SIG-M5 treated with dmso at 0.1 percent for 504 hours (cell line): Measurements from ENCODE around the gene TSSK6.
A peak's percentile ranks its signal among the peaks of the same experiment; 100 is the strongest.

Experiments used
- DNase-seq: peaks from one replicate; lab custom pipeline; 2025; ENCODE audit not compliant: unreplicated experiment; lab: John Stamatoyannopoulos, UW

TSSK6 gene

GRCh38 chr19:19544954-19545591, 29.7 kb upstream of the TSSK6 start:
- no peak for DNase-seq

GRCh38 chr19:19544257-19544953, 29.1 kb upstream of the TSSK6 start:
- no peak for DNase-seq

GRCh38 chr19:19543640-19544039, 28.3 kb upstream of the TSSK6 start:
- DNase-seq: no peak

GRCh38 chr19:19543101-19543500, 27.8 kb upstream of the TSSK6 start:
- DNase-seq: no peak

- DNase-seq: peak; percentile 77
Measured at GRCh38 chr19:19542507-19542906, 27.2 kb upstream of the TSSK6 start.

- DNase-seq: no peak
Measured at GRCh38 chr19:19541616-19542015, 26.3 kb upstream of the TSSK6 start.

- DNase-seq: no peak
Measured at GRCh38 chr19:19540715-19541515, 25.6 kb upstream of the TSSK6 start.

- no peak for DNase-seq
Measured at GRCh38 chr19:19540064-19540714, 24.8 kb upstream of the TSSK6 start.

- DNase-seq: no peak
Measured at GRCh38 chr19:19539698-19540063, 24.3 kb upstream of the TSSK6 start.

- no peak for DNase-seq
Measured at GRCh38 chr19:19538785-19539166, 23.4 kb upstream of the TSSK6 start.

GRCh38 chr19:19538061-19538784, 22.9 kb upstream of the TSSK6 start, which contains the start of gene CILP2:
Gene CILP2, plus strand, starts transcription at chr19:19538265. Its CDS starts 85 bp downstream, at chr19:19538350.
- DNase-seq: no peak

GRCh38 chr19:19537075-19538048, 22.0 kb upstream of the TSSK6 start:
- DNase-seq: no peak

- DNase-seq: no peak
Measured at GRCh38 chr19:19535311-19536191, 20.2 kb upstream of the TSSK6 start.

- no peak for DNase-seq
Measured at GRCh38 chr19:19534556-19535265, 19.4 kb upstream of the TSSK6 start.

GRCh38 chr19:19533841-19534240, 18.5 kb upstream of the TSSK6 start:
- DNase-seq: no peak

GRCh38 chr19:19532806-19533701, 17.7 kb upstream of the TSSK6 start:
- DNase-seq: no peak
